AG10803 (cell line): Measurements from ENCODE around the gene OSTF1.

Experiments used
- DNase-seq: peaks from one replicate; pipeline ENCODE4 v3.0.0; 2010; ENCODE audit warnings: low read depth
- H3K4me3 ChIP-seq: 2 replicates; pipeline ENCODE4 v1.5.1; 2011; ENCODE audit warnings: mild to moderate bottlenecking, low read length, control low read depth
- TF ChIP-seq, protein P1 (sequence below): conservative IDR thresholded peaks from 2 replicates; pipeline ENCODE4 v1.5.1; 2011; ENCODE audit warnings: mild to moderate bottlenecking, low read length, control low read depth, inconsistent platforms

Gene OSTF1

DNA sequence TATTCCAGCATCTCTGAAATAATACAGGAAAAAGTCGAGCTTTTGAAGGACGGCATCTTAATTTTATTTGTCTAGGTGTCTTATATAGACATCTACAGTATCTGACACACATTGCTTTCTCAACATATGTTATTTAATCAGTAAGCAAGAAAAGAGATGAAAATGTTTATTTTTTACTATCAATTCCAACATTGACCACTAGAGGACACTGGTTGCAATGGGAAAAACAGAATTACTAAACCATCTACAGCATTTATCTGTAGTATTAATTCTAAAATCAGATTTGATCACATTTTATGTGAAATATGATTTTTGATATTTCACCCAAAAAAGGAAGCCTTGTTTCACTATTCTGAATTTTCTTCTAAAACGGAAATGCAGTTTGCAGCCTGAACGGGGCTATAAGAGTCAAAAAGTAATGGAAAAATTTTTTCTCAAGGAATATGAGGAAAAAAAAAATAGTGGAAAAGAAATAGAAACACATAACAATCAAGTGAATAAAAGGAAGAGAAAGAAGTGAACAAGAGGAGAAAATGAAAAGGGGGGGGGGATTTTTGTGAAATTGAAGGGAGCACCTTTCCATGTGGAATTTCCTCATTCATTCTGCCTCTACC lies 98.6 kb downstream of the OSTF1 start:
- DNase-seq, result peak; percentile 14
- TF ChIP-seq, protein P1, sequence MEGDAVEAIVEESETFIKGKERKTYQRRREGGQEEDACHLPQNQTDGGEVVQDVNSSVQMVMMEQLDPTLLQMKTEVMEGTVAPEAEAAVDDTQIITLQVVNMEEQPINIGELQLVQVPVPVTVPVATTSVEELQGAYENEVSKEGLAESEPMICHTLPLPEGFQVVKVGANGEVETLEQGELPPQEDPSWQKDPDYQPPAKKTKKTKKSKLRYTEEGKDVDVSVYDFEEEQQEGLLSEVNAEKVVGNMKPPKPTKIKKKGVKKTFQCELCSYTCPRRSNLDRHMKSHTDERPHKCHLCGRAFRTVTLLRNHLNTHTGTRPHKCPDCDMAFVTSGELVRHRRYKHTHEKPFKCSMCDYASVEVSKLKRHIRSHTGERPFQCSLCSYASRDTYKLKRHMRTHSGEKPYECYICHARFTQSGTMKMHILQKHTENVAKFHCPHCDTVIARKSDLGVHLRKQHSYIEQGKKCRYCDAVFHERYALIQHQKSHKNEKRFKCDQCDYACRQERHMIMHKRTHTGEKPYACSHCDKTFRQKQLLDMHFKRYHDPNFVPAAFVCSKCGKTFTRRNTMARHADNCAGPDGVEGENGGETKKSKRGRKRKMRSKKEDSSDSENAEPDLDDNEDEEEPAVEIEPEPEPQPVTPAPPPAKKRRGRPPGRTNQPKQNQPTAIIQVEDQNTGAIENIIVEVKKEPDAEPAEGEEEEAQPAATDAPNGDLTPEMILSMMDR, result peak; percentile 89
- H3K4me3 ChIP-seq, result no peak overlapping the region

DNA sequence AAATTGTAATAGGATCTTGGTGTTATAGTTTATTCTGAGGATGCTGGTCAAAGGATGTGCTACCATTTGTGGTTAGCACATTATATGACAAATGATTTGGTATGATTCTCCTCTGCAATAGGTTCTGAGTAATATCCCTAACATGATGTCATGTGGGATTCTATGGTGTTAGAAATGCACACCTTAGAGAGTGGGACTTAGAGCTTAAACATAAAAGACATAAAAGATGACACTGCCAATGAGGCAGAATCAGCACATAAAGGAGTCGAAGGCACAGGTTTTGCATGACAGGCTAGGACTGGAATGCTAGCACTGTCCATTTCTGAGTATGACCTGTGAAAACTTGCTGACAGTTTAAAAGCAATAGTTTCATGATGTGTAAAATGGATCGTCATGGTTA lies 100.4 kb downstream of the OSTF1 start:
- H3K4me3 ChIP-seq, result no peak overlapping the region
- no peak for DNase-seq
- TF ChIP-seq, protein P1, result no peak

DNA sequence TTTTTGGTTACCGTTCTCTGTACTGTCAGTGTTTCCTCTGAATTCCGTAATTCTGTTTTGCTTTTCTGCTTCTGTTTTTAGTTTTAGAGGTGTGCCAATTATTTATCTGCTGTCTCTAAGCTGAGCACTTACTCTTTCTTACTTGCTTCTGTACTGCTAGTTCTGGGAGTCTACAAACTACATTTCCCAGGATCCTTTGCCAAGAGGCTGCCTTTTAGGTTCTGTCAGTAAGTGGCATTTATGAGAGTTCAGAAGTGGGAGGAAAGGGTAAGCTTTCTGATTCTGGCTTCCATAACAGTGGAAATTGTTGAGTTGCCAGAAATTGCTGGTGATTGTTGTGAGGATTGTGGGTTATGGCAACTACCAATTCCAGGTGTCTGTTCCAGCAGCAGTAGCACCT lies 102.4 kb downstream of the OSTF1 start:
- no peak overlapping the region for H3K4me3 ChIP-seq
- no peak for DNase-seq
- TF ChIP-seq, protein P1, result no peak
